ENCODE results near the gene CD79B. TPM values are rescaled to one million over a fixed set of nuclear protein-coding genes. Genes with fewer than 3 reads are reported as not detected.

Gene CD79B
- polyA plus RNA-seq, 1 donor (not counting 4 experiments of a cell fraction or from before 2014, with no cell fraction given) = 0.07 TPM

DNA sequence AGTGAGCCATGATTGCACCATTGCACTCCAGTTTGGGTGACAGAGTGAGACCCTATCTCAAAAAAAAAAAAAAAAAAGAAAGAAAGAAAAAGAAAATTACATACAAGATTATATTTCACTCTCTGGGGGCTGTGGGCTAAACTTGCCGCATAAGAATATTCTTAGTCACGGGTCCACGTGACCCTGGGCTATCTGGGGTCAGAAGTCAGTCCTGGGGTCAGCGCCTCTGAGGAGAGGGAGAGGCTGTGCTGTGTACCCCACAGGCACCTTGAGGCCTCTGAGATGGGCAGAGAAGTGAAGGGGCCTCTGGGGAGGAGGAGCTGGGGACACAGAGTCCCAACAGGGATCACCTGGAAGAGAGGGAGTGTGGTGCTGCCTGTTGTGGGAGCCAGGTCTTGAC is 5.8 kb upstream of the CD79B start:
- no peak for DNase-seq (ENCODE audit: low read depth, low spot score)
- Histone ChIP-seq H3K4me1 (ENCODE audit: control insufficient read depth, extremely low read depth, insufficient read depth, low read length) (peaks cover 2% of the 10 kb centered on the region), H3K9me3 (ENCODE audit: control insufficient read depth, low read depth, low read length) (no peaks in the 10 kb centered on the region), H4K20me1 (ENCODE audit: control insufficient read depth, extremely low read depth, insufficient read depth, low read length) (no peaks in the 10 kb centered on the region), H3K9ac (ENCODE audit: control insufficient read depth, extremely low read depth, insufficient read depth, low read length) (no peak overlapping the region), H3K27ac (ENCODE audit: control insufficient read depth, insufficient read depth, low read length) (no peak overlapping the region), H3K4me3 (ENCODE audit: control insufficient read depth in 2 of 3, extremely low read depth in 1 of 3, insufficient read depth in 2 of 3, low read depth in 1 of 3, low read length in 3 of 3) (no peak overlapping the region), H3K9me1 (ENCODE audit: control insufficient read depth, extremely low read depth, insufficient read depth, low read length) (no peaks in the 10 kb centered on the region), H3K36me3 (ENCODE audit: control insufficient read depth in 2 of 2, extremely low read depth in 1 of 2, insufficient read depth in 2 of 2, low read length in 2 of 2) (no peaks in the 10 kb centered on the region), H3K27me3 (ENCODE audit: control insufficient read depth, extremely low read depth, insufficient read depth, low read length) (peaks cover 13% of the 10 kb centered on the region), H3K4me2 (ENCODE audit: control insufficient read depth, extremely low read depth, insufficient read depth, low read depth, low read length) (no peak overlapping the region), H2AFZ (ENCODE audit: control insufficient read depth, low read length) (no peak overlapping the region), H3K79me2 (ENCODE audit: control insufficient read depth, insufficient read depth, low read length) (no peaks in the 10 kb centered on the region)
- TF ChIP-seq EZH2 (IDR thresholded peaks at IDR 0.05; ENCODE audit: low read length) = no peak
- TF ChIP-seq, protein P1, sequence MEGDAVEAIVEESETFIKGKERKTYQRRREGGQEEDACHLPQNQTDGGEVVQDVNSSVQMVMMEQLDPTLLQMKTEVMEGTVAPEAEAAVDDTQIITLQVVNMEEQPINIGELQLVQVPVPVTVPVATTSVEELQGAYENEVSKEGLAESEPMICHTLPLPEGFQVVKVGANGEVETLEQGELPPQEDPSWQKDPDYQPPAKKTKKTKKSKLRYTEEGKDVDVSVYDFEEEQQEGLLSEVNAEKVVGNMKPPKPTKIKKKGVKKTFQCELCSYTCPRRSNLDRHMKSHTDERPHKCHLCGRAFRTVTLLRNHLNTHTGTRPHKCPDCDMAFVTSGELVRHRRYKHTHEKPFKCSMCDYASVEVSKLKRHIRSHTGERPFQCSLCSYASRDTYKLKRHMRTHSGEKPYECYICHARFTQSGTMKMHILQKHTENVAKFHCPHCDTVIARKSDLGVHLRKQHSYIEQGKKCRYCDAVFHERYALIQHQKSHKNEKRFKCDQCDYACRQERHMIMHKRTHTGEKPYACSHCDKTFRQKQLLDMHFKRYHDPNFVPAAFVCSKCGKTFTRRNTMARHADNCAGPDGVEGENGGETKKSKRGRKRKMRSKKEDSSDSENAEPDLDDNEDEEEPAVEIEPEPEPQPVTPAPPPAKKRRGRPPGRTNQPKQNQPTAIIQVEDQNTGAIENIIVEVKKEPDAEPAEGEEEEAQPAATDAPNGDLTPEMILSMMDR (optimal IDR thresholded peaks at IDR 0.05 in 1 of 3, IDR thresholded peaks at IDR 0.05 in 1 of 3, conservative IDR thresholded peaks at IDR 0.05 in 1 of 3; ENCODE audit: extremely low read depth in 1 of 3, insufficient read depth in 2 of 3, low read length in 3 of 3) = no peak
- FAIRE-seq = no peak
- dilution Hi-C loops (cut with MboI; ENCODE audit: extremely low pct_ligation_motif_present, low sequenced_read_pairs) = no loop called here

DNA sequence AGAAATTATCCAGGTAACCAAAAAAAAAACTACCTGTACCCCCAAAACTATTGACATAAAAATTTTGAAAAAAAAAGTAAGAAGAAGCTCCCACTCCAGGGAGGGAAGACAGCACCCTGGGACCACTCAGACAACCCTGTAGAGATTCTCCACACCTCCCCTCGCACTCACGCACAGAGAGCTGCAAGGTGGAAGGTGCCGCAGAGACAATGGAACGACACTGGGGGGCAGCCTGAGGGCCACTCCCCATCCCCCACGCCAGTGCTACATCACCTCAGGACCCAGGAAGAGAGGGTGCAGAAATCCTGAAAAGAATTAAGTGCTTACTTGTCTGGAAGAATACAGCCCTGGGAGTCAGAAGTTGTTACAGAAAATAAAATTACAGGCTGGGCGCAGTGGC is 5.2 kb upstream of the CD79B start:
- FAIRE-seq (no peak), DNase-seq (ENCODE audit: low read depth, low spot score) (no peak)
- Histone ChIP-seq H3K27ac (ENCODE audit: control insufficient read depth, insufficient read depth, low read length) (no peak overlapping the region), H3K27me3 (ENCODE audit: control insufficient read depth, extremely low read depth, insufficient read depth, low read length) (peaks cover 13% of the 10 kb centered on the region), H3K9me1 (ENCODE audit: control insufficient read depth, extremely low read depth, insufficient read depth, low read length) (no peaks in the 10 kb centered on the region), H3K9ac (ENCODE audit: control insufficient read depth, extremely low read depth, insufficient read depth, low read length) (no peak overlapping the region), H3K9me3 (ENCODE audit: control insufficient read depth, low read depth, low read length) (no peaks in the 10 kb centered on the region), H2AFZ (ENCODE audit: control insufficient read depth, low read length) (no peak overlapping the region), H3K4me1 (ENCODE audit: control insufficient read depth, extremely low read depth, insufficient read depth, low read length) (peaks cover 2% of the 10 kb centered on the region), H3K79me2 (ENCODE audit: control insufficient read depth, insufficient read depth, low read length) (no peaks in the 10 kb centered on the region), H3K4me3 (ENCODE audit: control insufficient read depth in 2 of 3, extremely low read depth in 1 of 3, insufficient read depth in 2 of 3, low read depth in 1 of 3, low read length in 3 of 3) (no peak overlapping the region), H3K4me2 (ENCODE audit: control insufficient read depth, extremely low read depth, insufficient read depth, low read depth, low read length) (no peak overlapping the region), H4K20me1 (ENCODE audit: control insufficient read depth, extremely low read depth, insufficient read depth, low read length) (no peaks in the 10 kb centered on the region), H3K36me3 (ENCODE audit: control insufficient read depth in 2 of 2, extremely low read depth in 1 of 2, insufficient read depth in 2 of 2, low read length in 2 of 2) (no peaks in the 10 kb centered on the region)
- TF ChIP-seq, protein P1 (optimal IDR thresholded peaks at IDR 0.05 in 1 of 3, IDR thresholded peaks at IDR 0.05 in 1 of 3, conservative IDR thresholded peaks at IDR 0.05 in 1 of 3; ENCODE audit: extremely low read depth in 1 of 3, insufficient read depth in 2 of 3, low read length in 3 of 3) = peak in 1 of 3 experiments; percentile 4
- no peak for TF ChIP-seq EZH2 (IDR thresholded peaks at IDR 0.05; ENCODE audit: low read length)
- dilution Hi-C loops (cut with MboI; ENCODE audit: extremely low pct_ligation_motif_present, low sequenced_read_pairs) = no loop called here

Measured in keratinocyte (primary cell).